Gastrocnemius medialis (tissue), 4 donors: Measurements from ENCODE around the gene USP44. TPM values are rescaled to one million over a fixed set of nuclear protein-coding genes. Genes with fewer than 3 reads are reported as not detected.

Experiments used
- ATAC-seq, 2 donors: fragments of 150-250 bp; one replicate each; pipeline ENCODE4 v1.9.1; 2016
- DNase-seq, 2 donors: peaks; one replicate each; pipeline ENCODE4 v3.0.0-alpha.2; 2019
- H3K27ac ChIP-seq, 4 donors: fragments of 200-600 bp; sonication (generic); 1 replicate in 1 of 4; 2 replicates in 3 of 4; pipeline ENCODE4 v1.5.1; 2016 to 2018; ENCODE audit warnings: mild to moderate bottlenecking in 2 of 4, moderate library complexity in 1 of 4
- H3K27me3 ChIP-seq, 3 donors: fragments of 200-600 bp; sonication (generic) in 2 of 3; 1 replicate in 1 of 3; 2 replicates in 2 of 3; pipeline versions ENCODE4 v1.5.1 to v1.6.0; 2016 to 2019; ENCODE audit warnings: mild to moderate bottlenecking in 1 of 3, moderate library complexity in 1 of 3
- H3K36me3 ChIP-seq, 2 donors: fragments of 200-600 bp; sonication (generic) in 1 of 2; one replicate each; pipeline ENCODE4 v1.5.1; 2017 to 2018
- H3K4me1 ChIP-seq, 2 donors: fragments of 200-600 bp; sonication (generic) in 1 of 2; one replicate each; pipeline ENCODE4 v1.5.1; 2016 to 2017; ENCODE audit warnings: mild to moderate bottlenecking in 2 of 2
- H3K4me3 ChIP-seq, 4 donors: fragments of 200-600 bp; sonication (generic) in 3 of 4; 1 replicate in 1 of 4; 2 replicates in 3 of 4; pipeline ENCODE4 v1.5.1; 2016 to 2019; ENCODE audit warnings: mild to moderate bottlenecking in 2 of 4
- H3K9me3 ChIP-seq, 3 donors: fragments of 200-600 bp; sonication (generic) in 2 of 3; 1 replicate in 1 of 3; 2 replicates in 2 of 3; pipeline ENCODE4 v1.5.1; 2016 to 2019
- CTCF ChIP-seq, 5 experiments: fragments of 450-650 bp in 3 of 5; fragments of 200-600 bp in 2 of 5; sonication (generic) in 2 of 5; IDR thresholded peaks in 4 of 5; conservative IDR thresholded peaks in 1 of 5; 1 replicate in 4 of 5; 2 replicates in 1 of 5; pipeline ENCODE4 v1.5.1; 2016 to 2019; ENCODE audit warnings: antibody characterized with exemption in 5 of 5, mild to moderate bottlenecking in 3 of 5, moderate library complexity in 3 of 5
- POLR2A ChIP-seq, 2 donors: fragments of 450-650 bp; IDR thresholded peaks; one replicate each; pipeline ENCODE4 v1.6.1; 2017; ENCODE audit warnings: antibody characterized with exemption in 2 of 2, mild to moderate bottlenecking in 2 of 2, moderate library complexity in 2 of 2
- in situ Hi-C, 4 donors: fragments of 200-750 bp; cut with MboI; loops; one replicate each; pipeline versions ENCODE4 v1.15.0 to v1.8.0; 2017; ENCODE audit warnings: low sequenced_read_pairs in 4 of 4
- intact Hi-C: fragments of 100-400 bp; cut with DNase I; formaldehyde crosslinking; loops from one replicate; pipeline ENCODE4 v1.15.1; 2023; ENCODE audit warnings: low total_unique reads
- total RNA-seq, 4 donors: library from RNA; depleted of rRNA; stranded (reverse); fragments of >200 nt; gene quantifications; one replicate each; pipeline versions ENCODE4 v1.1.0 to v1.2.3, GENCODE V29; 2016

The USP44 gene
- total RNA-seq, 4 donors from 2014 or later, result 0.07 to 0.42 (median 0.34) TPM

GRCh38 chr12:95551913-95552516 is 739 bp upstream of the USP44 start:
- H3K9me3 ChIP-seq, result peaks cover 0 to 6% (median 0%) of the 10 kb centered on the region in 3 donors
- intact Hi-C loops, result no loop called here
- TF ChIP-seq POLR2A (IDR thresholded peaks at IDR 0.05), result no peak
- no peak for TF ChIP-seq CTCF (IDR thresholded peaks at IDR 0.05 in 4 of 5, conservative IDR thresholded peaks at IDR 0.05 in 1 of 5)
- peaks cover 15 to 19% (median 16%) of the 10 kb centered on the region in 3 donors for H3K27me3 ChIP-seq
- ATAC-seq (no peak), DNase-seq (no peak)
- no peaks in the 10 kb centered on the region for H3K4me1 ChIP-seq
- H3K36me3 ChIP-seq, result no peaks in the 10 kb centered on the region
- H3K27ac ChIP-seq, result no peak overlapping the region
- in situ Hi-C loops, result no loop called here
- H3K4me3 ChIP-seq, result no peak overlapping the region

- peak overlapping the region; percentile 51 to 66 (median 62) for H3K4me3 ChIP-seq
- no peak overlapping the region for H3K27ac ChIP-seq
- DNase-seq (no peak), ATAC-seq (no peak)
- peaks cover 15 to 19% (median 16%) of the 10 kb centered on the region in 3 donors for H3K27me3 ChIP-seq
- no peak for TF ChIP-seq CTCF (IDR thresholded peaks at IDR 0.05 in 4 of 5, conservative IDR thresholded peaks at IDR 0.05 in 1 of 5)
- TF ChIP-seq POLR2A (IDR thresholded peaks at IDR 0.05), result no peak
- no peaks in the 10 kb centered on the region for H3K4me1 ChIP-seq
- intact Hi-C loops (no loop called here), in situ Hi-C loops (no loop called here)
- no peaks in the 10 kb centered on the region for H3K36me3 ChIP-seq
- H3K9me3 ChIP-seq, result peaks cover 0 to 6% (median 0%) of the 10 kb centered on the region in 3 donors
Measured at GRCh38 chr12:95549392-95550084, 1.7 kb downstream of the USP44 start.

GRCh38 chr12:95548539-95549391 is 2.5 kb downstream of the USP44 start:
- H3K27me3 ChIP-seq, result peaks cover 15 to 19% (median 16%) of the 10 kb centered on the region in 3 donors
- H3K4me1 ChIP-seq, result no peaks in the 10 kb centered on the region
- H3K27ac ChIP-seq, result peak overlapping the region; percentile 33 to 57 (median 48)
- intact Hi-C loops (no loop called here), in situ Hi-C loops (no loop called here)
- DNase-seq, result peak in 1 of 2 donors; percentile 15
- H3K4me3 ChIP-seq, result peak overlapping the region; percentile 51 to 66 (median 62)
- no peaks in the 10 kb centered on the region for H3K36me3 ChIP-seq
- TF ChIP-seq POLR2A (IDR thresholded peaks at IDR 0.05), result peak; percentile 34 to 64
- TF ChIP-seq CTCF (IDR thresholded peaks at IDR 0.05 in 4 of 5, conservative IDR thresholded peaks at IDR 0.05 in 1 of 5), result no peak
- peaks cover 0 to 6% (median 0%) of the 10 kb centered on the region in 3 donors for H3K9me3 ChIP-seq
- ATAC-seq, result peak; percentile 49 to 68

- ATAC-seq, result no peak
- Histone ChIP-seq H3K27ac (peak overlapping the region; percentile 33 to 57 (median 48)), H3K27me3 (peaks cover 15 to 19% (median 16%) of the 10 kb centered on the region in 3 donors), H3K4me1 (no peaks in the 10 kb centered on the region), H3K9me3 (peaks cover 0 to 6% (median 0%) of the 10 kb centered on the region in 3 donors), H3K4me3 (peak overlapping the region; percentile 51 to 66 (median 62)), H3K36me3 (no peaks in the 10 kb centered on the region)
- in situ Hi-C loops (no loop called here), intact Hi-C loops (no loop called here)
- no peak for DNase-seq
- TF ChIP-seq CTCF (IDR thresholded peaks at IDR 0.05 in 4 of 5, conservative IDR thresholded peaks at IDR 0.05 in 1 of 5), result no peak
- TF ChIP-seq POLR2A (IDR thresholded peaks at IDR 0.05), result no peak
Measured at GRCh38 chr12:95548056-95548538, 3.2 kb downstream of the USP44 start.
